HepG2 (cell line): ENCODE data around the gene STC2. TPM values are rescaled to one million over a fixed set of nuclear protein-coding genes. Genes with fewer than 3 reads are reported as not detected.
A peak's percentile ranks its signal among the peaks of the same experiment; 100 is the strongest.

Experiments used
- EZH2 ChIP-seq: conservative IDR thresholded peaks from 2 replicates; pipeline ENCODE4 v1.6.1; 2012; ENCODE audit warnings: mild to moderate bottlenecking, low read depth, low read length, moderate library complexity
- FOXA3 ChIP-seq: IDR thresholded peaks from 2 replicates; pipeline ENCODE4 v1.6.1; 2016; ENCODE audit warnings: missing genetic modification reagents, missing compliant biosample characterization
- FOXM1 ChIP-seq: sonication (generic); formaldehyde crosslinking; IDR thresholded peaks from 2 replicates; pipeline ENCODE4 v1.5.0; 2020; ENCODE audit warnings: missing genetic modification reagents
- HMGXB4 ChIP-seq, 2 experiments: sonication (generic) in 1 of 2; formaldehyde crosslinking in 1 of 2; IDR thresholded peaks; 2 replicates each; pipeline versions ENCODE4 v1.4.0 to v1.6.1; 2018 to 2020; ENCODE audit warnings: missing genetic modification reagents in 2 of 2, borderline replicate concordance in 1 of 2, low read depth in 1 of 2, mild to moderate bottlenecking in 1 of 2, missing biosample characterization in 1 of 2
- NFYC ChIP-seq: IDR thresholded peaks from 2 replicates; pipeline ENCODE4 v1.6.1; 2016; ENCODE audit warnings: missing genetic modification reagents, missing compliant biosample characterization
- NONO ChIP-seq, 2 experiments: fragments of 450-650 bp in 1 of 2; sonication (generic) in 1 of 2; formaldehyde crosslinking in 1 of 2; IDR thresholded peaks in 1 of 2; conservative IDR thresholded peaks in 1 of 2; 2 replicates each; pipeline versions ENCODE4 v1.6.1 to v1.8.0; 2017 to 2022; ENCODE audit warnings: mild to moderate bottlenecking in 1 of 2, missing genetic modification reagents in 1 of 2, moderate library complexity in 1 of 2
- POLR2A ChIP-seq, 2 experiments: IDR thresholded peaks; 2 replicates each; pipeline ENCODE4 v1.6.1; 2011; ENCODE audit warnings: low read depth in 2 of 2, low read length in 2 of 2, mild to moderate bottlenecking in 1 of 2, moderate library complexity in 1 of 2; ENCODE audit not compliant: insufficient read depth in 1 of 2
- RFX3 ChIP-seq: IDR thresholded peaks from 2 replicates; pipeline ENCODE4 v1.6.1; 2016; ENCODE audit warnings: missing biosample characterization, missing genetic modification reagents
- ZNF329 ChIP-seq: sonication (generic); formaldehyde crosslinking; IDR thresholded peaks from 2 replicates; pipeline ENCODE4 v1.9.0; 2021; ENCODE audit warnings: low read depth, mild to moderate bottlenecking, missing genetic modification reagents
- ZNF431 ChIP-seq: sonication (generic); formaldehyde crosslinking; IDR thresholded peaks from 2 replicates; pipeline ENCODE4 v1.9.0; 2022; ENCODE audit warnings: missing genetic modification reagents, low read depth, mild to moderate bottlenecking, borderline replicate concordance
- ZNF574 ChIP-seq: sonication (generic); formaldehyde crosslinking; IDR thresholded peaks from 2 replicates; pipeline ENCODE4 v1.4.0; 2020; ENCODE audit warnings: missing genetic modification reagents
- ZNF691 ChIP-seq: sonication (generic); formaldehyde crosslinking; IDR thresholded peaks from 2 replicates; pipeline ENCODE4 v1.4.0; 2020; ENCODE audit warnings: missing genetic modification reagents, low read depth, mild to moderate bottlenecking, borderline replicate concordance
- polyA plus RNA-seq, 8 experiments: library from polyadenylated mRNA; depleted of rRNA in 3 of 8; stranded (reverse) in 7 of 8; unstranded in 1 of 8; fragments of >200 nt; fragmentation: Illumina TruSeq in 4 of 8; extraction: Trizol in 4 of 8; gene quantifications; 2 replicates each; pipeline versions ENCODE4 v1.2.1 to v1.2.3, GENCODE V29; 2011 to 2016; ENCODE audit warnings: low read depth in 4 of 8, missing spikeins in 1 of 8, mixed read lengths in 1 of 8; ENCODE audit not compliant: insufficient read depth in 1 of 8
- total RNA-seq, 5 experiments: library from RNA; depleted of rRNA; stranded (reverse); fragments of >200 nt; fragmentation: Illumina TruSeq; extraction: Trizol; gene quantifications; 2 replicates each; pipeline ENCODE4 v1.2.3, GENCODE V29; 2016; ENCODE audit warnings: low read depth in 1 of 5
- TF ChIP-seq, protein P1 (sequence below): sonication (generic); formaldehyde crosslinking; IDR thresholded peaks from 2 replicates; pipeline ENCODE4 v1.9.0; 2021; ENCODE audit warnings: missing genetic modification reagents, mild to moderate bottlenecking, borderline replicate concordance

The STC2 gene
- total and polyA plus RNA-seq, 2 of the 13 experiments (the other 11 are each of a cell fraction or from before 2014, with no cell fraction given), result 27.1 to 69.2 TPM

DNA sequence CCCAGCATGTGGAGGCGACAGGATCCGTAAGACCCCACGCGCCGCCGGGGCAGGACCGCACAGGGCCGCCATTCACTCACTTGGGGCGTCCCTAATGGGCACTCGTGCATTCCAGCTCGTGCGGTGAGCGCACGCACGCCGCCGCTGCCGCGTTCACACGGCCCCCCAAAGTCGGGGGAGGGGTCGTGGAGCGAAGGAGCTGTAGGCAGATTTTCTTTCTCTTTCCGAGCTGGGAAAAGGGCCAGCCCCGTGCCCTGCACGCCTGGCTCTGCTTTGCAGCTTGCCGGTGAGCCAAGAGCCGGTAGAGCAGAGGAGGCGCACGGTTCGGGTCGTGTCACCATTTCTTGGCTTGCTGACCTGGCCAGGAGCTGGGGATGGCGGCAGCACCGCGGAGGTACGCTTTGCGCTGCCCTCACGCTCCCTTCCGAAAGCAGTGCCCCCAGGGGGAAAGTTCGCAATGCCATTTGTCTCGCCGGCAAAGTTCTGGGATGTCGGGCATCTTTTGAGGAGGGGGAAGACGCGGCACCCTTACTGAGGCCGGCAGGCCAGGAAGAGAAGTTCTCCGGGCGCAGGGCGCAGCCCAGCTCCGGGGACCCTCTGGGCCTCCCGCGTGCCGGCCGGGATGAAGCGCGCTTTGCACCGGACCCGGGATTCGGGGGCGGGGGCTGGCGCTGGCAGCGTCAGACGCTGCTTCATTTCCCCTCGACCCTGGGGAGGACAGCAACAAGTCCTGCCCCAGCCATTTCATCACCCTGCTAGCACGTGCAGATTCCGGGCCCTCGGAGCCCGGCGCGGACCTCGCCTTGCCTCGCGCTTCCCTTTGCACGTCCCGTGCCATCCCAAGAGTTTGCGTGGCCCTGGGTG, 898 bp downstream of the STC2 start (continued):
- 0 out of 2 replicates have a peak, but pooled peaks have one; percentile 47 for TF ChIP-seq ZNF574
- TF ChIP-seq NONO (IDR thresholded peaks at IDR 0.05), result no peak
- TF ChIP-seq NONO (CRISPR knock-in tag; conservative IDR thresholded peaks at IDR 0.05), result no peak
- TF ChIP-seq ZNF691 (CRISPR knock-in tag), result no peak
- TF ChIP-seq RFX3 (CRISPR knock-in tag), result no peak
- no peak for TF ChIP-seq FOXA3 (CRISPR knock-in tag)
- TF ChIP-seq NFYC (CRISPR knock-in tag), result no peak
- no peak for TF ChIP-seq POLR2A (IDR thresholded peaks at IDR 0.05; ENCODE audit: insufficient read depth in 1 of 2, low read depth in 2 of 2, low read length in 2 of 2)
- no peak for TF ChIP-seq HMGXB4 (CRISPR knock-in tag; IDR thresholded peaks at IDR 0.05; ENCODE audit: borderline replicate concordance in 1 of 2, low read depth in 1 of 2)
- TF ChIP-seq ZNF431 (CRISPR knock-in tag), result no peak; the same call in 1 of the 2 replicates
- no peak for TF ChIP-seq ZNF329 (CRISPR knock-in tag)
- no peak for TF ChIP-seq FOXM1 (CRISPR knock-in tag)
- no peak for TF ChIP-seq EZH2
- TF ChIP-seq, protein P1, sequence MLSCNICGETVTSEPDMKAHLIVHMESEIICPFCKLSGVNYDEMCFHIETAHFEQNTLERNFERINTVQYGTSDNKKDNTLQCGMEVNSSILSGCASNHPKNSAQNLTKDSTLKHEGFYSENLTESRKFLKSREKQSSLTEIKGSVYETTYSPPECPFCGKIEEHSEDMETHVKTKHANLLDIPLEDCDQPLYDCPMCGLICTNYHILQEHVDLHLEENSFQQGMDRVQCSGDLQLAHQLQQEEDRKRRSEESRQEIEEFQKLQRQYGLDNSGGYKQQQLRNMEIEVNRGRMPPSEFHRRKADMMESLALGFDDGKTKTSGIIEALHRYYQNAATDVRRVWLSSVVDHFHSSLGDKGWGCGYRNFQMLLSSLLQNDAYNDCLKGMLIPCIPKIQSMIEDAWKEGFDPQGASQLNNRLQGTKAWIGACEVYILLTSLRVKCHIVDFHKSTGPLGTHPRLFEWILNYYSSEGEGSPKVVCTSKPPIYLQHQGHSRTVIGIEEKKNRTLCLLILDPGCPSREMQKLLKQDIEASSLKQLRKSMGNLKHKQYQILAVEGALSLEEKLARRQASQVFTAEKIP (CRISPR knock-in tag), result no peak
- TF ChIP-seq, all 625 proteins: peak for 50
